GM18505 (cell line): ENCODE data around the gene ZNF841.
"Not testable (repeated sequence)": the region's sequence is repeated elsewhere in the genome, so short reads cannot be mapped to it uniquely, and the experiment has no call there.

Source experiments
- ATAC-seq: cut with Tn5 transposase; IDR thresholded peaks from one replicate; pipeline ENCODE4 v1.9.1; 2021; ENCODE audit not compliant: unreplicated experiment
- POLR2A ChIP-seq: IDR thresholded peaks from 4 replicates; pipeline ENCODE4 v1.6.1; 2011; ENCODE audit warnings: borderline replicate concordance; ENCODE audit not compliant: insufficient read depth, insufficient read length; ENCODE audit errors: extremely low read depth

Gene ZNF841

GRCh38 chr19:52102782-52103181, 7.2 kb upstream of the ZNF841 start:
- TF ChIP-seq POLR2A, result no peak
- ATAC-seq, result no peak

- ATAC-seq, result no peak
- TF ChIP-seq POLR2A, result no peak
Measured at GRCh38 chr19:52101866-52102562, 6.4 kb upstream of the ZNF841 start.

DNA sequence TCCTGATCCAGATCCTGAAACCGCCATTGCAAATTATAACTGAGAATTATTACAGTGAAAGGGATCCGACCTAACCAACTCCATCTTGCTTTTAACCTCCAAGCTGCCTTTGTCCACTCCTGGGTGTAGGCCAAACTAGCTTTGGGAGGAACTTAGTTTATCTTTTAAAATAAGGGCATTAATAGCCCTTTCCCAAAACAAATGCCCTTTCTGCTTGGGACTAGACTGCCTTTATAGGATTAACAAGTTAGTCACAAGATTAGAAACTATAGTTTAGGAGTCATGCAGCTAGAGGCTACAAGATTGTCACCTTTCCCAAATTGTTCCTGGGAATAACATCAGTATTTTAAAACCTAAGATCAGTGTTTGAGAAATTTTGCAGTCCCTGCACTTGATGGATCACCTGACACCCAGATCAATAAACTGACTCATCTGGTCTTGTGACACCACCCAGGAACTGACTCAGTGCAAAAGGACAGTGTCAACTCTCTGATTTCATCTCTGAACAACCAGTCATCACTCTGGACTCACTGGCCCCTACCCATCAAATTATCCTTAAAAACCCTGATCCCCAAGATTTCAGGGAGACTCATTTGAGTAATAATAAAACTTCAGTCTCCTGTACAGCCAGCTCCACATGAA, 4.1 kb upstream of the ZNF841 start:
- TF ChIP-seq POLR2A, result no peak
- ATAC-seq, result no peak

GRCh38 chr19:52096416-52096815, 851 bp upstream of the ZNF841 start:
- not testable (repeated sequence) for ATAC-seq

DNA sequence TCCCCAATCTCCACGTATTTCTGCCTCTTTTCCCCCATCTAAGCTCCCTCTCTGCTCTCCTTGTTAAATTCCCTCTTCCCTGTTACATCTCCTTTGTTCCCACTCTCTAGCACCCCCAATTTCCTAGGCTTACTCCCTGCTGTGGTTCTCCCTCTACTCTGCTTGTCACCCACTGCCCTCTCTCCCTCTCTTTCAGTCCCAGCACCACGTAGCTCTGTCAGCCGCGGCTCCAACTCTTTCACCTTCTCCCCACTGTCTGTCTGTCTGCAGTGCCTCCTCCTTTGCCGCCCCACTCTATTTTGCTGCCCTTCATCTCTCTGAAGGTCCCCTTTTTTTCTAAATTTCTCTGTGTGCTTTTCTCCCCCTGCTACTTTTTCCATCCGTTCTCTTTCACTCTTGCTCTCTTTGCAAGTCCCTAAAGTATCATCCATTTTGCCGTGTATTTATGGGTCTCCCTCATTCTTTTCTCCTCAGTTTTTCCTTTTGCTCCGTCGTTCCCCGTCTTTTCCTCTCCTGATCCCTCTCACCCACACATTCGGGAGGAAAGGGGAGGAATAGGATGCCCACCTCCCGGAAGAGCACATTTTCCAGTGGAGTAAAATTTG, 937 bp downstream of the ZNF841 start:
- ATAC-seq, result no peak
- TF ChIP-seq POLR2A, result no peak

GRCh38 chr19:52086481-52086880, 9.1 kb downstream of the ZNF841 start:
- no peak for TF ChIP-seq POLR2A
- no peak for ATAC-seq

DNA sequence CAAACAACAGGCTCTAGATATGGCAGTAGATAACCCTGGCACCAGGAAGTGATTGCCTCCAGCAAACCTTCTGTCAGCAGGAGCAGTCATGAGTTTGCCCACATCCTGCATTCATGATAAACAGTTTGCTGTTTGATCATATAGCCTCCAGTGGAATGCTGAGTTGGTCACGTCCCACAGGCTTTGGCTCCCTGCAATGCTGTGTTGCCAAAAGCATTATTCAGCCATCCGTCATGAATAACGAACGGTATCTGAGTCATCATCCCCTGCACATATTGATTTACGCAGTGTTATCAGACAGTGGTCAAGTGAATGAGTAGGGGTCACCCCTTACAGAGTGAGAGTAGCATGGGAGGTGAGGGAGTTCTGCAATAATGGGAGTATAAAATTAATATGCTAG, 25.1 kb downstream of the ZNF841 start:
- ATAC-seq, result no peak
- no peak for TF ChIP-seq POLR2A

DNA sequence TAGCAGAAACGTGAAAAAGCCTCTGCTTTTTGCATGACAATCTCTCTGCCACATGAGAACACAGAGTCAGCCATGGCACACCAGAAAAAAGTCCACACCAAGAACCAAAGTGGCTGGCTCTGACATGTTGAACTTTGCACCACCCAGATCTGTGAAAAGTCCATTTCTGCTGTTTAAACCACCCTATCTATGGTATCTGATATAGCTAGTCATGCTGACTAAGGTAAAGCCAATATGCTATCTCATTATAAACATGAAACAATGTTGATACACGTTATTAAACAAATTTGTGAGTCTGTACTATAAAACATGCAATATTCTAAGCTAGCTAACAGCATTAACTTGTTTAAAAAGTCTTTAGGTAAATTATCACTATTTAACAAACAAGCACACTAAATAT, 25.9 kb downstream of the ZNF841 start:
- no peak for ATAC-seq

GRCh38 chr19:52066258-52066863, 29.2 kb downstream of the ZNF841 start:
- TF ChIP-seq POLR2A, result no peak
- no peak for ATAC-seq

More for the DNA sequence above, 25.9 kb downstream of the ZNF841 start:
- TF ChIP-seq POLR2A, result no peak

DNA sequence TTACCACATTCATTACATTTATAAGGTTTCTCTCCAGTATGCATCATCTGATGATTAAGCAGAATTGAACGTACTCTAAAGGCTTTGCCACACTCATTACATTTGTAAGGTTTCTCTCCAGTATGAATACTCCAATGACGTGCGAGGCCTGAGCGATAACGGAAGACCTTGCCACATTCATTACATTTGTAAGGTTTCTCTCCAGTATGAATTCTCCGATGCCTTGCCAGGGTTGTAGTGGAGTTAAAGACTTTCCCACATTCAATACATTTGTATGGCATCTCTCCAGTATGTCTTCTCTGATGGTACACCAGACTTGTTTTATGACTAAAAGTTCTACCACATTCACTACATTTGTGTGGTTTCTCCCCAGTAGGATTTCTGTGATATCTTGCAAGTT, 30.2 kb downstream of the ZNF841 start:
- no peak for ATAC-seq
- no peak for TF ChIP-seq POLR2A

- ATAC-seq, result not testable (repeated sequence)
Measured at GRCh38 chr19:52056480-52056879, 39.1 kb downstream of the ZNF841 start.

DNA sequence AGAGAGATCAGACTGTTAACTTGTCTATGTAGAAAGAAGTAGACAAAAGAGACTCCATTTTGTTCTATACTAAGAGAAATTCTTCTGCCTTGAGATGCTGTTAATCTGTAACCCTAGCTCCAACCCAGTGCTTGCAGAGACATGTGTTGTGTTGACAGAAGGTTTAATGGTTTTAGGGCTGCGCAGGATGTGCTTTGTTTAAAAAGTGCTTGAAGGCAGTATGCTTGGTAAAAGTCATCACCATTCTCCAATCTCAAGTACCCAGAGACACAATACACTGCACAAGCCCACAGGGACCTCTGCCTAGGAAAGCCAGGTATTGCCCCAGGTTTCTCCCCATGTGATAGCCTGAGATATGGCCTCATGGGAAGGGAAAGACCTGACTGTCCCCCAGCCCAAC, 43.8 kb downstream of the ZNF841 start:
- ATAC-seq, result not testable (repeated sequence)

GRCh38 chr19:52048555-52049501, 46.7 kb downstream of the ZNF841 start, which contains the start of gene ZNF432:
ZNF432 (minus strand) TSS chr19:52048838; CDS start chr19:52046868, 1,970 bp downstream.
- TF ChIP-seq POLR2A, result peak; percentile 53

More at GRCh38 chr19:52048555-52049501, 46.7 kb downstream of the ZNF841 start, which contains the start of gene ZNF432:
- peak; percentile 92 for ATAC-seq
